H9 (cell line): ENCODE results near the gene CREB5. TPM values are rescaled to one million over a fixed set of nuclear protein-coding genes. Genes with fewer than 3 reads are reported as not detected.

ENCODE experiments used
- DNase-seq: peaks from one replicate; pipeline ENCODE4 v3.0.0-alpha.2; 2017
- H2AFZ ChIP-seq: one replicate; pipeline ENCODE4 v1.6.1; 2013; ENCODE audit warnings: mild to moderate bottlenecking, low read length, control low read depth, moderate library complexity
- H2AK5ac ChIP-seq: 2 replicates; pipeline ENCODE4 v1.6.1; 2013; ENCODE audit warnings: low read length, control low read depth, mixed read lengths; ENCODE audit not compliant: insufficient read length
- H2BK120ac ChIP-seq: one replicate; pipeline ENCODE4 v1.6.1; 2013; ENCODE audit warnings: low read depth, mild to moderate bottlenecking, low read length, control low read depth, inconsistent platforms; ENCODE audit not compliant: poor library complexity, severe bottlenecking
- H2BK12ac ChIP-seq: 2 replicates; pipeline ENCODE4 v1.6.1; 2013; ENCODE audit warnings: low read length, control low read depth, mixed read lengths, low read depth; ENCODE audit not compliant: insufficient read length
- H2BK15ac ChIP-seq: 2 replicates; pipeline ENCODE4 v1.6.1; 2013; ENCODE audit warnings: low read depth, low read length, control low read depth
- H2BK20ac ChIP-seq: one replicate; pipeline ENCODE4 v1.6.1; 2013; ENCODE audit warnings: low read depth, mild to moderate bottlenecking, low read length, control low read depth, inconsistent platforms; ENCODE audit not compliant: poor library complexity, severe bottlenecking
- H2BK5ac ChIP-seq: 2 replicates; pipeline ENCODE4 v1.6.1; 2013; ENCODE audit warnings: low read length, control low read depth, mixed read lengths; ENCODE audit not compliant: insufficient read length
- H3K14ac ChIP-seq: 2 replicates; pipeline ENCODE4 v1.6.1; 2013; ENCODE audit warnings: low read length, control low read depth; ENCODE audit not compliant: insufficient read depth
- H3K18ac ChIP-seq: 2 replicates; pipeline ENCODE4 v1.6.1; 2013; ENCODE audit warnings: low read depth, mild to moderate bottlenecking, mixed read lengths, low read length, control low read depth; ENCODE audit not compliant: insufficient read length
- H3K23ac ChIP-seq: 2 replicates; pipeline ENCODE4 v1.6.1; 2013; ENCODE audit warnings: low read length, control low read depth, mixed read lengths, low read depth; ENCODE audit not compliant: insufficient read length
- H3K23me2 ChIP-seq: 2 replicates; pipeline ENCODE4 v1.6.1; 2013; ENCODE audit warnings: low read depth, mild to moderate bottlenecking, mixed read lengths, low read length, control low read depth; ENCODE audit not compliant: insufficient read length, poor library complexity, severe bottlenecking
- H3K27ac ChIP-seq: 2 replicates; pipeline ENCODE4 v1.5.1; 2013; ENCODE audit warnings: low read length, control low read depth, mixed read lengths, low read depth; ENCODE audit not compliant: insufficient read length
- H3K27me3 ChIP-seq: 2 replicates; pipeline ENCODE4 v1.6.1; 2013; ENCODE audit warnings: low read length, control low read depth, inconsistent platforms; ENCODE audit not compliant: insufficient read depth
- H3K4ac ChIP-seq: 2 replicates; pipeline ENCODE4 v1.6.1; 2013; ENCODE audit warnings: low read depth, mild to moderate bottlenecking, control low read depth, inconsistent platforms, low read length, moderate library complexity
- H3K4me1 ChIP-seq: 2 replicates; pipeline ENCODE4 v1.6.1; 2013; ENCODE audit warnings: low read length, control low read depth, inconsistent platforms; ENCODE audit not compliant: insufficient read depth
- H3K4me2 ChIP-seq: 2 replicates; pipeline ENCODE4 v1.6.1; 2013; ENCODE audit warnings: low read length, control low read depth, mixed read lengths; ENCODE audit not compliant: insufficient read length, insufficient read depth
- H3K56ac ChIP-seq: 2 replicates; pipeline ENCODE4 v1.6.1; 2013; ENCODE audit warnings: low read depth, mild to moderate bottlenecking, mixed read lengths, low read length, control low read depth; ENCODE audit not compliant: insufficient read length
- H3K79me1 ChIP-seq: 2 replicates; pipeline ENCODE4 v1.6.1; 2013; ENCODE audit warnings: low read depth, mild to moderate bottlenecking, moderate library complexity, low read length, control low read depth, inconsistent platforms; ENCODE audit not compliant: insufficient read depth, poor library complexity, severe bottlenecking
- H3K79me2 ChIP-seq: 2 replicates; pipeline ENCODE4 v1.6.1; 2013; ENCODE audit warnings: low read length, control low read depth, inconsistent platforms; ENCODE audit not compliant: insufficient read depth
- H3K9ac ChIP-seq: 2 replicates; pipeline ENCODE4 v1.6.1; 2013; ENCODE audit warnings: low read length, control low read depth, mixed read lengths; ENCODE audit not compliant: insufficient read length; ENCODE audit errors: extremely low read depth
- H3K9me3 ChIP-seq: one replicate; pipeline ENCODE4 v1.6.1; 2013; ENCODE audit warnings: low read depth, low read length, inconsistent platforms; ENCODE audit not compliant: control insufficient read depth
- H3T11ph ChIP-seq: one replicate; pipeline ENCODE4 v1.6.1; 2013; ENCODE audit warnings: mild to moderate bottlenecking, low read length, control low read depth, inconsistent platforms
- H4K20me1 ChIP-seq: one replicate; pipeline ENCODE4 v1.6.1; 2013; ENCODE audit not compliant: control insufficient read depth, insufficient read length, insufficient read depth
- H4K5ac ChIP-seq: 2 replicates; pipeline ENCODE4 v1.6.1; 2013; ENCODE audit warnings: low read depth, mild to moderate bottlenecking, mixed read lengths, low read length, control low read depth; ENCODE audit not compliant: insufficient read length
- H4K8ac ChIP-seq: replicated peaks from 2 replicates; pipeline ENCODE4 v1.6.1; 2013; ENCODE audit warnings: low read length, control low read depth, mixed read lengths, low read depth; ENCODE audit not compliant: insufficient read length
- H4K91ac ChIP-seq: 2 replicates; pipeline ENCODE4 v1.6.1; 2013; ENCODE audit warnings: low read depth, mild to moderate bottlenecking, moderate library complexity, mixed read lengths, low read length, control low read depth; ENCODE audit not compliant: insufficient read length
- H3K27ac Mint-ChIP-seq, 3 experiments: 2 replicates in 2 of 3; 3 replicates in 1 of 3; pipeline ENCODE4 v1.8.0; 2020 to 2021; ENCODE audit warnings: mixed read lengths in 3 of 3, mild to moderate bottlenecking in 1 of 3, moderate library complexity in 1 of 3
- H3K27me3 Mint-ChIP-seq: 2 replicates; pipeline ENCODE4 v1.8.0; 2021; ENCODE audit warnings: low read depth, mild to moderate bottlenecking, moderate library complexity, mixed read lengths
- H3K36me3 Mint-ChIP-seq, 3 experiments: 2 replicates in 2 of 3; 3 replicates in 1 of 3; pipeline ENCODE4 v1.8.0; 2020 to 2021; ENCODE audit warnings: low read depth in 3 of 3, mixed read lengths in 3 of 3; ENCODE audit not compliant: insufficient read depth in 1 of 3
- H3K4me1 Mint-ChIP-seq, 2 experiments: 2 replicates each; pipeline ENCODE4 v1.8.0; 2020; ENCODE audit warnings: mixed read lengths in 2 of 2
- H3K4me3 Mint-ChIP-seq, 2 experiments: 2 replicates in 1 of 2; 3 replicates in 1 of 2; pipeline ENCODE4 v1.8.0; 2020 to 2021; ENCODE audit warnings: mild to moderate bottlenecking in 2 of 2, mixed read lengths in 2 of 2, moderate library complexity in 1 of 2
- H3K9me3 Mint-ChIP-seq, 2 experiments: 2 replicates in 1 of 2; 3 replicates in 1 of 2; pipeline ENCODE4 v1.8.0; 2020; ENCODE audit warnings: mild to moderate bottlenecking in 2 of 2, mixed read lengths in 2 of 2, moderate library complexity in 1 of 2
- CTCF ChIP-seq: fragments of 200-600 bp; sonication (generic); conservative IDR thresholded peaks from 3 replicates; pipeline ENCODE4 v1.8.0; 2021; ENCODE audit warnings: antibody characterized with exemption, mild to moderate bottlenecking
- WGBS: extraction: QIAGEN DNeasy Blood & Tissue Kit; methylation state at CpG from one replicate; pipeline ENCODE4 v1.1.7; 2013; ENCODE audit warnings: missing lambda C conversion rate, low lambda C conversion rate, mixed read lengths; ENCODE audit not compliant: insufficient read length; ENCODE audit errors: extremely low coverage; 5-methylcytosine and 5-hydroxymethylcytosine counted together
- total RNA-seq: library from RNA; stranded (reverse); gene quantifications from 2 replicates; pipeline ENCODE4 v1.2.1, GENCODE V29; 2021

Gene CREB5
- total RNA-seq, 1 experiment from 2014 or later: 4.0 TPM

- no peak overlapping the region for H3K9ac ChIP-seq
- no peak overlapping the region for H2BK5ac ChIP-seq
- no peak for TF ChIP-seq CTCF
- no peak overlapping the region for H2BK20ac ChIP-seq
- Mint-ChIP-seq H3K36me3 (no peaks in the 10 kb centered on the region; a peak in 1 of 7 replicates), H3K27me3 (no peaks in the 10 kb centered on the region), H3K4me3 (no peak overlapping the region), H3K9me3 (no peaks in the 10 kb centered on the region), H3K27ac (no peak overlapping the region), H3K4me1 (peaks cover 17 to 35% of the 10 kb centered on the region in 2 experiments)
- no peaks in the 10 kb centered on the region; the same call in 1 of the 2 replicates for H3K27me3 ChIP-seq
- H3K23ac ChIP-seq: no peak overlapping the region
- DNase-seq: no peak
- no peak overlapping the region for H3T11ph ChIP-seq
- no CpG with 5 or more reads among the region's 8 CpGs for WGBS
- no peaks in the 10 kb centered on the region for H3K9me3 ChIP-seq
- H3K79me1 ChIP-seq: no peaks in the 10 kb centered on the region
- H2AFZ ChIP-seq: no peak overlapping the region
- H4K20me1 ChIP-seq: no peaks in the 10 kb centered on the region
- H3K56ac ChIP-seq: no peak overlapping the region
- H3K79me2 ChIP-seq: no peaks in the 10 kb centered on the region
- no peak overlapping the region for H2BK12ac ChIP-seq
- no peak overlapping the region for H3K18ac ChIP-seq
- no peak overlapping the region for H2BK15ac ChIP-seq
- H4K5ac ChIP-seq: no peak overlapping the region
- H3K4me2 ChIP-seq: no peak overlapping the region
- H2BK120ac ChIP-seq: no peak overlapping the region
- no peak overlapping the region for H4K91ac ChIP-seq
- no peak overlapping the region for H2AK5ac ChIP-seq
- no peaks in the 10 kb centered on the region for H3K23me2 ChIP-seq
- H4K8ac ChIP-seq: no peak overlapping the region
- peaks cover 4% of the 10 kb centered on the region; the same call in 1 of the 2 replicates for H3K4me1 ChIP-seq
- no peak overlapping the region for H3K4ac ChIP-seq
- H3K14ac ChIP-seq: no peak overlapping the region
- H3K27ac ChIP-seq: no peak overlapping the region
These were observed 27.8 kb downstream of the CREB5 start for GRCh38 chr7:28440055-28440601.
